Activated T-helper 1 cell treated with anti-CD3 and anti-CD28 coated beads, Interleukin-2, amount 50 U/mL, for 16 hours (primary cell): ENCODE data around the gene PITPNM2.
A peak's percentile ranks its signal among the peaks of the same experiment; 100 is the strongest.
"Not testable (repeated sequence)": the region's sequence is repeated elsewhere in the genome, so short reads cannot be mapped to it uniquely, and the experiment has no call there.

Experiments used
- DNase-seq, 2 donors: peaks; one replicate each; pipeline ENCODE4 v3.0.0-alpha.2; 2020; ENCODE audit warnings: low read depth in 1 of 2, low spot score in 1 of 2

The PITPNM2 gene

GRCh38 chr12:123121670-123122069, 29.2 kb downstream of the PITPNM2 start:
- DNase-seq = no peak

GRCh38 chr12:123120452-123121166, 30.3 kb downstream of the PITPNM2 start:
- DNase-seq = no peak

DNA sequence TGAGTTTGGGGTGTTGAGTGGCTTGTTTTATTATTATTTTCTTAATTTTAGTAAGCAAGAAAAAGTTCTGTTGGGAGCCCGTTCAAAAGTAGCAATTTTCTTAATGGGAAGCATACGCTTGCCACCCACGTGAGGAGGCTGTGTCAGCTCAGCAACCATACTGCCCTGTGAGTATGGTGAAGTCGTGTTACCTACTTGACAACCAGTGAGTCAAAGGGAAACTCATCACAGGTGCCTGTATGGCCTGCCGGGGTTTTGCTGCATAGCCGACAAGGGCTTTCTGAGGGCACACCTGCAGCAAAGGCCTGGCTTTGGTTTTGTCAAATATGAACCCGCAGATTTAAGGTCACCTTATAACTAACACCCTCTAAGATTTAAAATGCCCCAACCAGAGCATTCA, 31.1 kb downstream of the PITPNM2 start:
- DNase-seq = no peak

DNA sequence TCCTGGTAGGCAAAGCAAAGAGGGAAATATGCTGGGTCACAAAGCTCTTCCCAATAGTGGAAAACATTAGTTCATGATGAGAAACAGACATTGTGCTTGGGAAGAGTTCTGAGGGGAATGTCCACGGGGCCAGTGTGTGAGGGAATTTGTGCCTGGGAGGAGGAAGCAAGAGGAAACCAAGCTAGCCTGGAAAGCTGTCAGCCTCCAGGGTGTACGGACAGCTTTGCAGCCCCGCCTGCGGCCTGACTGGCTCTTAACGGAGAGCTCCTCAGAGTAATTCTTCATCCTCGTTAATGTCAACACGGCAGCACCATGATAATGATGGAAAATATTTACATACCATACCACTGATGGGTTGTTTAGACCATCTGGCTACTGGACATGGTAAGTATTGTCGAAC, 32.4 kb downstream of the PITPNM2 start:
- DNase-seq = no peak

- DNase-seq = no peak
Measured at GRCh38 chr12:123115409-123116121, 35.3 kb downstream of the PITPNM2 start.

GRCh38 chr12:123114304-123115083, 36.4 kb downstream of the PITPNM2 start:
- no peak for DNase-seq

DNA sequence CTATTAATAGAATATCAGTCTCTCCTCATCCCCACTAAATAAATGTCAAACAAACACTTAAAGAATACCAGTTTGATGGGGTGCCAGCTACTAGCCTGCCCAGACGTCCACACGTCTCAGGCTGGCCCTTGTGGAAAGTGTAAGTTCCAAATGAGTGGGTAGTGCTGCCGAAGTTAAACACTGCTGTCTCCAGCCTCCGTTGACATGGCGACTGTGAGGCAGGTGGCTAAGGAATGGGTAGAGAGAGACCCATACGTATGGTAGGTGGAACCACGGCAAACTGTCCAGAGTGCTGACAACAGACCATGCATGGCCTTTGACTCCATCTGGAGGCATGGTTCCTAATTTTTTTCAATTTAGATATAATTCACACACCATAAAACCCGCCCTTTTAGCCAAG, 37.9 kb downstream of the PITPNM2 start:
- DNase-seq = no peak

GRCh38 chr12:123111498-123112165, 39.3 kb downstream of the PITPNM2 start:
- no peak for DNase-seq

- DNase-seq = no peak
Measured at GRCh38 chr12:123109319-123109772, 41.5 kb downstream of the PITPNM2 start.

DNA sequence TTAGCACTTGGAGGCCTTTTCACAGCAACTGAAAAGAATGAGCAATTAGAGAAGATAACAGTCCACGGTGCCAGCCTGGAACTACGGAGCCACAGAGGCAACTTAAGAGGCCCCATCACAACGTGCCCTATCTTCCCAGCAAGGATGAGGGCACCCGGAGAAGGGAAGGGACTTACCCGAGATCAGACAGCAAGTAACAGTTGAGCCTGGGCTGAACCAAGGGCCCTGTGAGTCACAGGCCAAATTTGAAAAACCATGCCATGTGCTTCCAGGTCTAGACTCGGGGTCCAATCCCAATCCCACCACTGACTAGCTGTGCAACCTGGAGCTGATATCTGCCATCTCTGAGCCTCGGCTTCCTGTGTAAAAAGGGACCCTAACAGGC, 42.2 kb downstream of the PITPNM2 start:
- no peak for DNase-seq

DNA sequence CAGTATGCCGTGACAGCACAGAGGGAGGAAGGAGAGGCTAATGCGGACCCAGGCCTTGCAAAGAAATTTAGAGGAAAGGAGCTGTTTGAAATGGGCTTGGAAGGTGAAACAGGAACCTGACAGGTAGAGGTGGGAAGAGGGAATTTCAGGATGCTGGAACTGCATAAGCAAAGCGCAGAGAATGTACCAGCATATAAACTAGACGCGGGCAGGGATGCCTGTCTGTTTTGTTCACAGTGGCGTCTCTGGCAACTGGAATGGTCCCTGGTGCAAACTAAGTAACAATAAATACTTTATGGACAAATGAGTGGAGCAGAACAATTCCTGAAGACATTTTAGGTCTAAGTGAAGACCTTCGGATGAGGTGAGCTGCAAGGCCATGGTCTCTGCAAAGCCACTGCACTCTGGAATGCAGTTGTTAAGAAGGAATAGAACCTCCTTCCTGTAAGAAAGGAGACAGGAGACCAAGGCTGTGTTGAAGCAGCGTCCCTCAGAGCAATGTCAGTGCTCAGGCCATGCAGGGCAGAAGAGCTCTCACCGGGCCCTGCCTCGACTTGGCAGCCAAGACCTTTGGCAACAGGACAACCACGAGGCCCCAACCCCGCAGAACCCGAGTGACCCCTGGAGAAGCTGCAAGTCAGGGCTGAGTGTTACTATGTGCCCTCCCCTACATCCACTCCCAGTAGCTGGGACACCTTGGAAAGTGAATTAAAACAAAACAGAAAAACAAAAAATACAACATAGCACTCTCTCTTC, 42.8 kb downstream of the PITPNM2 start:
- DNase-seq = no peak

- DNase-seq = peak; percentile 10 to 32
Measured at GRCh38 chr12:123106640-123107359, 44.1 kb downstream of the PITPNM2 start.

DNA sequence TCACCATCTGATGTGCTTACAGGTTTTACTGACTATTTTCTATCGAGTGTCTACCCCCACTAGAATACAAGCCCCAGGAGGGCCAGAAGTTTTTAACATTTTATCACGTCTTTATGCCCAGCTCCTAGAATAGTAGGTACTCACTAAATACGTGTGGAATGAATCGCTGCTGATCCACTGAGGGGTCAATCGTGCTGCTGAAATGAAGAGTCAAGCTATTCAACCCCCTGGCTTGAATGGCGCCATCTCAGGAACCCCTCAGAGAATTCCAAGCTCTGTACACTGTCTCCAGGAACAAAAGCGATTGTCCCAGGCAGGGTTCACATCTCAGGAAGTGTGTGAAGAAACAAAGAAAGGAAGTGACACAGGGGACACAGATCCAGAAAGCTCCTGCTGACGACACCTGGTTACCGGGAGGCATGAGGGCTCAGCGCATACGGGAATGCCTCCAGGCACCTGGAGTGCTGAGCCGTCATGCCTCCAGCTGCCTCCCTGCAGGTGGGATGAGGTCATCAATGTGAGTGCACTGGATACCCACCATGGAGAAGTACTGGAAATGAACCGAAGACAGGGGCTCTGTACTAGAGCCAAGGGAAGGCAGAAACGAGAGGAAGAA, 45.6 kb downstream of the PITPNM2 start:
- no peak for DNase-seq

- no peak for DNase-seq
Measured at GRCh38 chr12:123104809-123105208, 46.1 kb downstream of the PITPNM2 start.

DNA sequence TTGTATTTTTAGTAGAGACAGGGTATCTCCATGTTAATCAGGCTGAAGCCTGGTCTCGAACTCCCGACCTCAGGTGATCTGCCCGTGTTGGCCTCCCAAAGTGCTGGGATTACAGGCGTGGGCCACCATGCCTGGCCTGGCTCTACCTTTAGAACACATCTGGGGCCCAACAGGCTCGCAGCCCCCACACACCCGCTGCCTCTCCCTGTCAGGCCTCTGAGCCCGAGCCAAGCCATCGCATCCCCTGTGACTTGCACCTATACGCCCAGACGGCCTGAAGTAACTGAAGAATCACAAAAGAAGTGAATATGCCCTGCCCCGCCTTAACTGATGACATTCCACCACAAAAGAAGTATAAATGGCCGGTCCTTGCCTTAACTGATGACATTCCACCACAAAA, 46.8 kb downstream of the PITPNM2 start:
- not testable (repeated sequence) for DNase-seq

DNA sequence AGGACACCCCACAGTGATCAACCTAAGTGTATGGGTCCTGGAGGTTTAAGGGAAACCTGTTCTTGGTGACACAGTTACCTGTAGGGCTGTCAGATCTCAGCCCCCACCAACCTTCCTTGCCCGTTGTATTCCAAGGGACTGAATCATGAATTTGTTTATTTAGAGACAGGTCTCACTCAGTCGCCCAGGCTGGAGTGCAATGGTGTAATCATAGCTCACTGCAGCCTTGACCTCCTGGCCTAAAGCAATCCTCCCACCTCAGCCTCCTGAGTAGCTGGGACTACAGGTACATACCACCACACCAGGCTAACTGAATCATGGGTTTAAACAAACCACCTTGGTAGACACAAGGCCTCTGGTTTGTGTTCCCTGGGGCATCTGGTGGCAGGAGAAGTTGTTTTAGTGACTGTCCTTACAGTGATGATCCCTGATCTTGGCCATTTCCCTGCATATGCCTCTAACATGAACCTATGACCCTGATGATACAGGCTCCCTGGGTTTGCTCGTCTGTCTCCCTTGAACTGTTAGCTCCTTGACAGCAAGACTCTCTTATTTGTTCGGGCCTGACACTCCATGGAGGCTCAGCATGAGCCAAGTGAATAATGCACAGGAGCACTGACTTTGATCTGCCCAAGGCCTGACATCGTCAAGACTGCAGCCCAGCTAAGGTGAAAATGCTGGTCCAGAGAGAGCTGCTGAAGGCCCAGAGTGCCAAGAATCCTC, 47.9 kb downstream of the PITPNM2 start:
- DNase-seq = no peak

DNA sequence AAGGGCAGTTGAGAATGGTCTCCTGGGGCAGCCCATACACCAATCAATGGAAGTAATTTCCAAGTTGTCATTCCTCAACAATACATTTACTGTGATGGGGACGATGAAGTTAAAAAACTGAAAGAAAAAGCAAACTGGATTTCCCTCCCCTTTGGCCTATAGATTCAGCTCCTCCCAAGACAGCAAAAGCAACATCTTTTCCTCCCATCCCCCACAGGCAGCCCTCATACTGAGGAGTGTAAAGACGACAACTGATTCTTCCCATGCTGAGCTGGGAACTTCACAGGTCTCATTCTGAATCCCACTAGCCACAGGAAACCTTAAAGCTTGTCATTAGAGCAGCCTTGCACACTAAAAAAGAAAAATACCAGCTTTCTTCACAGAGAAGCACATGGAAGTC, 48.5 kb downstream of the PITPNM2 start:
- DNase-seq = no peak

DNA sequence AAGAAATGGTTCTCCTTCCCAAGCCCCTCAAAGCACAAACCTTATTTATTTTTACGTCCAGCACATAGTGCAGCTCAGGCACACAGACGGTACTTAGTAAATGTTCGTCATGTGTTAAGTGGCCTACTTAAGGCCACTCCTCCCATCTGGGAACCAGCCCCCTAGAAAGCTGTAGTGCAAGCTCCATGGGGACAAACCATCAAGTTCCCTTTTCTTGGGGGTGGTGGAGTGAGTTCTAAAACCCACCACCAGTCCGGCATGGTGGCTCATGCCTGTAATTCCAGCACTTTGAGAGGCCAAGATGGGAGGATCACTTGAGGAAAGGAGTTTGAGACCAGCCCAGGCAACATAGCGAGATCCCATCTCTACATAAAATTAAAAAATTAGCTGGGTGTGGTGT, 49.4 kb downstream of the PITPNM2 start:
- DNase-seq = no peak
